CD4-positive, alpha-beta T cell treated with Interleukin-10 for 1 hour (primary cell): ENCODE data around the gene NPM1.

Experiments
- DNase-seq: peaks from one replicate; pipeline ENCODE4 v3.0.0-alpha.2; 2020

NPM1 gene

DNA sequence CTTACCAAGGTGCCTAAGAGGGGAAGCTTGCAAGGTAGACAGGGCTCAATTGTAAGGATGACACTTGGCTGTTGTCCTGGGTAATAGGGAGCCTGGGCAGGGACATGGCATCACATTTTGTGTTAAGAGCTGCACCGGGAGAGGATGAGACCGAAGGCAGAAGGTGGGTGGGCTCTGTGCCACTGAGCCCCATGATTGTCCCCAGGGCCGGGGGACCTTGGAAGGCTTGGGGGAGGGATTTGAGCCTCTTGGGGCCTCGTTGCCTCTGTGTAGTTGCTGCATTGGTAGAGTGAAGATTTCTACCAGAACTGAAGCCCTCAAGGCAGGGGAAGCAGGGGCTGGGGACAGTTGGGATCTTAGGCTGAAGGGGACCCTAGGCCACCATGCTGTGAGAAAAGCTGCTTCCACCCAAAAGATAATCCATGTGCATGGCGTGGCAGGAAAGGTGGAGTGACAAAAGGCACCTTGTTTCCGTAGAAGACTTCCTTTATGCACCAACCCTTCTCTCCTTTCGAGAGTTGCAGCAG lies 43.7 kb downstream of the NPM1 start:
- DNase-seq, result no peak

DNA sequence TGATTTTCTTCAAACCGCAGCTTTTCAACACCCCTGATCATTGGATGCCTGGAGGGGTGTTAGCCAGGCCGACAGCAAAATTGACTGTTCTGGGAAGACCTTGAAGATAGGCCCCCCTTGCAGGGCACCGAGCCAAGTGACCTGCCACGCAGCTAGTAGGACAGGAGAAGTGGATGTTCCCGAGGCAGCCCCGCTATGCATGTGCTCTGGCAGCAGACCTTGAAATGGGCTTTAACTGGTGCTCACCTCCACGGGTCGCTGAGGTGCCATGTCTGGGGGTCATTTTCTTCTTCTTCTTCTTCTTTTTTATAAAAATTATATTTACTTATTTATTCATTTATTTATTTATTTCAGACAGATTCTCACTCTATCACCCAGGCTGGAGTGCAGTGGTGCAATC lies 44.4 kb downstream of the NPM1 start:
- DNase-seq, result no peak

DNA sequence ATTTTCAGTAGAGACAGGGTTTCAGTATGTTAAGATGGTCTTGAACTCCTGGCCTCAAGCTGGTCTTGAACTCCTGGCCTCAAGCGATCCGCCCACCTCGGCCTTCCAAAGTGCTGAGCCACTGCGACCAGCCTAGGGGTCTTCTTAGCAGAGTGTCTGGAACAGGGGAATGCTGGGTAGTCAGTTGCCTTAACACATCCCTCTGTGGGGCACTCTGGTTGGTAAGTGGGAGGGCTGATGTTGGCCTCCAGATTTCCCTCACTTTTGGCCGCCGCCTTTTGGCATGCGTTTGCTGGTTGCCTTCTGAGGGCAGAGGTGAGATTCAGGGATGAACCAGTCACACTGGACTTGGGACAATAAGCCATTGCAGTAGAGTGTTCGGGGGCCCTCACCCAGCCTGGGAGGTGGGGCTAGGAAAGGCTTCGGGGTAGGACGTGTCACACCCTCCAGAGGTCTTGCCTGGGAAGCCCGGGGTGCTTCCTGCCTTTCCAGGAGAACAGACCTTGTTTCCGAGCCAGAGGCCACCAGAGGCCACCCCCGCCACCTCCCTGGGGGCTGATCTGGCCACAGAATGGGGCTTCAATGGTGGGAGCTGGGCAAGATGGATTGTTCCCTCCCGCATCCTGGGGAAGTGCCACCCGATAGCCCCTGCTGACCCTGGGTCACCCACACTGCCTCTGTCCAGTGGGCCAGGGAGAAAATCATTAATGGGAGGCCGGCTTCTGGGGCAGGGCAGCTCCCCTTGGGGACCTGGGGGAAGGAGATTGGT lies 45.1 kb downstream of the NPM1 start:
- DNase-seq, result no peak

DNA sequence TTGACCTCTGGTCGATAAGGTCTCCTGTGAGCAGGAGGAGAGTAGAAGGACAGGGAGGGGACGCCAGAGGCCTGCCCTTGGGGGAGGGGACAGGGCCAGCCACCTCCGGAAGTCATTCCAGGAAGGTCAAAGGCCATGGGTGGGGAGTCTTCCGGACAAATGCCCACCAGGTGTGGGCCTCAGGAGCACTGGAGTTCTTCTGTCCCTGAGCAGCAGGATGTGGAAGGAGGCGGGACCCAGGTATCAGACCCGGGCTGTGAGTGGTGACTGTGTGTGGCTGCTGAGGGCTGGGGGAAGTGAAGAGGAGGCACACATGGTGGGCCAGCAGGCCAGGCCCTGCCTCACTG lies 45.7 kb downstream of the NPM1 start:
- no peak for DNase-seq

DNA sequence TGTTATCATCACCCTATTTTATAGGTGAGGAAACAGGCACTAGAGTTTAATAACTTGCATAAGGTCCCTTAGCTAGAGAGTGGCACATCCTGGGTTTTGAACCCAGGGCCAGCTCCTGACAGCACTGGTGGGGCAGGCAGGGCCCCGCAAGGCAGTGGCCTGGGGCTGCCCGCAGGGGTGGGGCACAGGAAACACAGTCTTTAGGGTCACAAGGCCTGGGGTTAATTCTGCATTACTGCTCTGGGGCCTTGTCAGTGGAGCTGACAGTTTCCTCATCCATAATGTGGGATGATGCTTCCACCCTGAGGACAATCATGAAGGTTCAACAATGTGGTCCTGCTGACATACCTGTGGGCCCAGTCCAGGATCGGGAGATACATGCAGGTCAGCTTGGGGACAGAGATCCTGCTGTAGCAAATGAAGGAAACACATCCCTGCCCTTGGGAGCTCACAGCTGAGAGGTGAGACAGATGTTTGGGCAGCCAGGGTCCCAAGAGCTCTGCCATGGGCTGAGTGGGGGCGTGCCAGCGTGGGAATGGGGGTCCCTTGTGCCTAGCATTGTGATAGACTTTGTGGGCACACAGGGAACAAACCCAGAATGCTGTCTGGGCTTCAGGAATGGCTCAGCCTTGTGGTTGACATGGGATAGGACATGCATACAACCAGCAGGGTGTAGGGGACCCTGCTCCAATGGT lies 46.5 kb downstream of the NPM1 start:
- DNase-seq, result no peak

DNA sequence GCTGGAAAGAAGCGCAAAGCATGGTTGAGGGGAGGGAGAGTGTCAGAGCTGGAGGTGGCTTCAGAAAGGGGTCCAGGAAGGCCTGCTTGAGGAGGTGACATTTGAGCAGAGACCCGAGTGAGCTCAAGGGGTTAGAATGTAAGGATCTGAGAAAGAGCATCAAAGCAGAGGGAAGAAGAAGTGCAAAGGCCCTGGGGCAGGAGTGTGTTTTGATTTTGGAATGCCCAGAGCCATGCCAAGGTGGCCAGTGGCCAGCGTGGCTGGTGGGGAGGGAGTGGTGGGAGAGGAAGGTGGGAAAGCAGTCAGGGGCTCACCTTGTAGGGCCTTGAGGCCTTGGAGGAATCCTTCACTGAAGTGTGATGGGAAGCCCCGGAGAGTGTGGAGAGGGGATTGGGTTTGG lies 47.2 kb downstream of the NPM1 start:
- DNase-seq, result no peak

DNA sequence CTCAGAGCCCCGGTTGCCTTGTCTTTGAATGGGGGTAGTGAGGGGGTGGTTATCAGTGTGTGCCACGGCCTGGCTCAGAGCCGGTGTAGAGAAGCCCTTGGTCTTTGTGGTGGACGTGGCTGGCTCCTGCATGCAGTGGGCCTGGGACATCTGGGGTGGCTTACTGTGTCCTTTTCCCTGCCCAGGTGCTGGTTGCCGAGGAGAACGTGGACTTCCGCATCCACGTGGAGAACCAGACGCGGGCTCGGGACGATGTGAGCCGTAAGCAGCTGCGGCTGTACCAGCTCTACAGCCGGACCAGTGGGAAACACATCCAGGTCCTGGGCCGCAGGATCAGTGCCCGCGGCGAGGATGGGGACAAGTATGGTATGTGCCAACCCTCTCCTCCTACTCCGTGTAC lies 48.3 kb downstream of the NPM1 start:
- DNase-seq, result no peak

DNA sequence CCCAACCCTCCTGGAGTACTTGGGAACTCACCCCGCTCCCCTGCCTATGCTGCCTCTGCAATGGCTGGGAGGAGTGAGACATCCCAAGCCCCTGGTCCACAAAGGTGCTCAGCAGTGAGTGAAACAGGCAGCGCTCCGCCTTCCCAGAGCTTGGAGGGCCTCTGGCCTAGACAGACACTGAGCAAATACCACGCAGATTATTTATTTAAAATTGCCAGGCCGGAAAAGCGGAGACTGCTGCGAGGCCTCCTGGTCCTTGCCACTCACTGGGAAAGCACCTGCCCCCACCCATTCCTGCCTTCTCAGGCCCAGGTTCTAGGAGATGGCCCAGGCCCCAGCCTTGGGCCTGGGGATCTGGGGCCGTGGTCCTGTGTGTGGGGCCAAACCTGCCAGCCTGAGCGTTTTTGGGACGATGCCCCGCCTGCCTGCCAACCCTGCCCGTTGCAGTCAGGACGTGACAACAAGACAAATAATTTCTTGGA lies 49.2 kb downstream of the NPM1 start:
- no peak for DNase-seq

DNA sequence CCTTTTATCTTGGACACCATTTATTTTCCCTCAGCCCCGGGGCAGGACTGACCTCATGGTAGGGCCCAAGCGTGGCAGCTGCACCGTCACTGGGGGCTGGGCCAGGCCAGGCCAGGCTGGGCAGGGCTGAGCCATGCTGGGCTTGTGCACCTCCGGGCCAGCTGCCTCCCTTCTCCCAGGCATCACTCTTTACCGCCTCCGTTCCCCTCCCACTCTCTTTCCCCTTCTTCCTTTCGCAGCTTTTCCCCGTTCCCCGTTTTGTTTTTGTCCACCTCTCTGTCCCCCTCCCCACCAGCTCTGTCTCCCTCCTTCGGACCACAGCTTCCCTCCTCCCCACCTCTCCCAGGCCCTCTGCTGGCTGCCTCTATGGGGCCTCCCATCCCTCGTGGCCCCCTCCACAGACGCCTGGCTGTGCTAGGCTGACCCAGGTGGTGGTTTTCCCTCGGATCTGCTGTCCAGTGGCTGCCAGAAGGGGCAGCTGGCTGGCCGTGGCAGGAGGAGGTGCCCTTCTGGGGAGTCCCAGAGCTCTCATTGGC lies 49.7 kb downstream of the NPM1 start:
- DNase-seq, result no peak

DNA sequence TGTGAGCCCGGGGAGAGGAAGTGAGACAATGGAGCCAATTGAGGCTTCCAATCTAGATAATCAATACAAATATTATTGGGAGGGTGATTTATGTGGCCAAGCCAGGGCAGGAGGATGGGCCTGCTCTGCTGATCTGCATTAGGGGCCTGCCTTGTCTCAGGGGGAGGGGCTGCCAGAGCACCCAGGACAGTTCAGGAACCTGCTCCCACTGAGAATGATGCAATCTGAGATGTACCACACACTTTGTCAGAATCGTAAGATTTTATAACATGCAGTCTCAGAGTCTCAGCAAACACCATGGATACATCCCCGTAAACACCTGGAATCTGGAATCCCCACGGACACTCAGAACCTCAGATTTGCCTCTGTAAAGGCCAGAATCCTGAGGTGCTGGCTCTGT lies 51.1 kb downstream of the NPM1 start:
- no peak for DNase-seq

DNA sequence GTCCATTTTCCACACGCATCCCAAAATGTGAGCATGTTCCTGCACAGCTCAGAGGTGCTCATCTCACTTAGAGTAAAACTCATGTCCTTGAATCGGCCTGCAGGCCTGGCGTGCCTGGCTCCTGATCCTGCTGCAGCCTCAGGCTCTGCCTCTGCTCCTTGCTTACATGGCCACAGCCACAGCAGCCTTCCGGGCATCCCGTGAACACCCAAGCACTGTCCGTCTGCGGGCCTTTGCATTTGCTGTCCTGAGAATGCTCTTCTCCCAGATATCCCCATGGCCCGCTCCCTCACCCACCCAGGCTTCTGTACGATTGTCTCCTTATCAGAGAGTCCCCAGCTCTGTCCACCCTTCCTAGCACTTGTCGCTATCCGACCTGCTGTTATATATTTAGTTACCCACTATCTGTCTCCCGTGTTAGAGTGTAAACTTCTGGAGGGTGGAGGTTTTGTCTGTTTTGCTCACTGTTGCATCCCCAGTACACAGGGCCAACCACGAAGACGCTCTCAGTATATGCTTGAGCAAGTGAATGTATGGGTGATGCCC lies 53.7 kb downstream of the NPM1 start:
- no peak for DNase-seq

DNA sequence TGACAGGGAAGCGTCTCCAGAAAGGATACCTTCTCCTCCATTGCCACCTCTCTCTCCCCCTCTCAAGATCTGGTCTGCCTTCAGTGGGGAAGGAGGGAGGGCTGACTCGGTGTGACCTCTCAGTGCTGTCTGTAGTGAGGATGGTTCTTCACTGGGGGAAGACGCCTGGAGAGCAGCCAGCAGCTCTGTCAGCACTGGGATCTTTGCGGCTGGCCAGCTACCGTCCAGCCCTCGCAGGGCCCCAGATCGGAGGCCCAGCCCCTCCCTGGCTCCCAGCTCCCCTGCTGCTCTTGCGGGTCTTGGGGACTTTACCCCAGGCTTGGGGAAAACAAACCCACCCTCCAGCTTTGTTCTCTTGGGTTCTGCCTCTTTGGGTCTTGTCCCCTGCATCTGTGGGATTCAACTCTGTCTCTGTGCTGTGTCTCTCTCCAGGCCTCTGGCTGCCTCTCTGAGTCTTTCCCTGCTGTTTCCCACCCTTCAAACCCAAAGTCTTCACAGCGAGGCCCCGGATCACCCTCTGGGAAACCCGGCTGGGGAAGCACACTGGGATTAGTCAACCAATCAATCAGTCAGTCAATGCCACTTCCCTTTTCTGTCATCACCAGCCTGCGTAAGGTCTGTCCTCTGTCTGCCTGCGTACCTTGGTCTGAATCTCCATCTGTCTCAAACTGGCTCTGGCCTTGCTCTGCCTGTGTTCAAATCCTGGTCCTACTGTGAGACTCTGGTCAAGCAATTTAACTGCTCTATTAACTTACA lies 54.8 kb downstream of the NPM1 start:
- DNase-seq, result no peak

DNA sequence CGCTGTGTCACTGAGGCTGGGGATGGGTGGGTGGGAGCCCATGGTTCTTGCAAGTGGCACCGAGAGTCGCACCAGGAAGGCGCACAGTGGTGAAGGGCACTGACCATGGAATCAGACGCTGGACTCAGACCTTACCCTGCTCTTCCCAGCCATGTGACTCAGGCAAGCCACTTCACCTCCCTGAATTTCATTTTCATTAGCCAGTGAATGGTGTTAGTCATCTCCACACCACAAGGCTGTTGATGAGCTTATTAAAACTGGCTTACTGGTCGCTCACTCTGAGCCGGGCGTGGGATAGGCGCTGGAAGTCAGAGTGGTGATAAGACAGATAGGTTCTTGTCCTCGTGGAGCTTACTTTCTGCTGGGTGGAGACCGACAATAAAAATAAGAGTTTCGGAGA lies 56.9 kb downstream of the NPM1 start:
- DNase-seq, result no peak

DNA sequence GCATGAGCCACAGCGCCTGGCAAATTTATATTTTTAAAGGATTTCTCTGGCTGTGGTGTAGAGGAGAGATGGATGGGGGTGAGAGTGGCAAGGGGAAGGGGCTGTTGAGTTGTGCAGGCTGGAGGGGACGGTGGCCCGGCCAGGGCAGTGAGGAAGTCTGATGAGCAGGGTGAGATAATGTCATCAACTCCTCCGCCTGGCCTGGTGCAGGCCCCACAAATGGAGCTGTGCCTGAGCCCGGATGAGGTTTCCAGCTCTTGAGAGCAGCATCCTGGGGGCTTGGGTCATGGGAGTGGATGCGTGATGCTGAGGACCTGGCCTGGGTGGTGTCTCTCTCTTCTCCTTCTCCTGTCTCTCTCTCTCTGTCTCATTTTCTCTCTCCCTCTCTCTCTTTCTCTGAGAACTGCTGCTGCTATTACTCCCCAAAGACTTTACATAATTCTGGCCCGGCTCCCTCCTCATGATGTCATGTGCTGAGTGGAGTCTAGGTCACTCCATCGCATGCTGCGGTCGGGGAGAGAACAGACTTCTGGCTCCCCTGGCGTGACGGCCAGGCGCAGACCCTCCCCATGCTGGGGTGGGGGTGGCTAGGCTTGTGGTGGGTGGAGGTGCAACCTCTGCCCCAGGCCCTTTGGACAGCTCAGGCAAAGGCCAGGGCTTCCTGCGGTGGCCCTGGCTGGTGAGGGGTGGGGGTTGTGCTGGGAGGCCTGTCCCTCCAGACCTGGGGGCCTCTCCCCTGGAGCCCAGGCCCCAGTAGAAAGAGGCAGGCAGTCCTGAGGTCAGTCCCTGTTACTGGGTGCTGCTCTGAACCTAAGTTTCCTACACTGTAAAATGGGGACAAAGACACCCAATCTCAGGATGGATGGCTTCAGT lies 58.2 kb downstream of the NPM1 start:
- no peak for DNase-seq

DNA sequence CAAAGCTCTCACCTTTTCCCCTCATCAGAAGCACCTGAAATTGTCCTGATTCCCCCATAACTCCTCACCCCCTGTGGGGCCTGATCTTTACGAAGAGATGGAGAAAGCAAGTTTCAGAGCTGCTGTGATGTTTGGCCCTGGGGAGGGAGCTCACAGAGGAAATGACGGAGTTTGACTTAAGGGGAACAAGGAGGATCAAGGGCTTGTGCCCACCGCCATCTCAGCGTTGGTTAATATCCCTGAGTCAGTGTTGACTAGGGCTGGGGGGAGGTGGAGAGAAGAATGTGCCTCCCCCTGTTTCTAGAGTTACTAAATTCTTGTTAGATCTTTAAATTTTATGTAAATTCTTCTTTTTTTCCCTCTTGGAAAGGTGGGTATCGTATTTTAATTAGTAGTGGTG lies 59.6 kb downstream of the NPM1 start:
- DNase-seq, result no peak

DNA sequence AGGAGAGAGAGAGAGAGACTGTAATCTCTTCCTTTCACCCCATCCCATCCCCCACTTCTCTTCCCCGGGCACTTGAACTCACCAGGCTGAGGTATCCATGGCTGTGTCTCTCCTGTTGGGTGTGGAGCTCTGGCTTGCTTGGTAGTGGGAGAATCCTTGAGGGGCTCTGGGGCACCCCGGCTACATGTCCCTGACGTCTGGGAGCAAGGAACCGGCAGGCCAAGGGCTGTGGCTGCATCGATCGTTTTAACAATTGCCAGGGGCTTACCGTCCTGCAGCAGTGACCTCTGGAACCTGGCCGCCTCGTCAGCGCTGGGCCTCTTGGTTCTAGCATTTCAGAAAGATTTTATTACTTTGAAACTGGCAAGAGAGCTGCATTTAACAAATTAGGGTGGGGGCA lies 61.8 kb downstream of the NPM1 start:
- DNase-seq, result no peak

DNA sequence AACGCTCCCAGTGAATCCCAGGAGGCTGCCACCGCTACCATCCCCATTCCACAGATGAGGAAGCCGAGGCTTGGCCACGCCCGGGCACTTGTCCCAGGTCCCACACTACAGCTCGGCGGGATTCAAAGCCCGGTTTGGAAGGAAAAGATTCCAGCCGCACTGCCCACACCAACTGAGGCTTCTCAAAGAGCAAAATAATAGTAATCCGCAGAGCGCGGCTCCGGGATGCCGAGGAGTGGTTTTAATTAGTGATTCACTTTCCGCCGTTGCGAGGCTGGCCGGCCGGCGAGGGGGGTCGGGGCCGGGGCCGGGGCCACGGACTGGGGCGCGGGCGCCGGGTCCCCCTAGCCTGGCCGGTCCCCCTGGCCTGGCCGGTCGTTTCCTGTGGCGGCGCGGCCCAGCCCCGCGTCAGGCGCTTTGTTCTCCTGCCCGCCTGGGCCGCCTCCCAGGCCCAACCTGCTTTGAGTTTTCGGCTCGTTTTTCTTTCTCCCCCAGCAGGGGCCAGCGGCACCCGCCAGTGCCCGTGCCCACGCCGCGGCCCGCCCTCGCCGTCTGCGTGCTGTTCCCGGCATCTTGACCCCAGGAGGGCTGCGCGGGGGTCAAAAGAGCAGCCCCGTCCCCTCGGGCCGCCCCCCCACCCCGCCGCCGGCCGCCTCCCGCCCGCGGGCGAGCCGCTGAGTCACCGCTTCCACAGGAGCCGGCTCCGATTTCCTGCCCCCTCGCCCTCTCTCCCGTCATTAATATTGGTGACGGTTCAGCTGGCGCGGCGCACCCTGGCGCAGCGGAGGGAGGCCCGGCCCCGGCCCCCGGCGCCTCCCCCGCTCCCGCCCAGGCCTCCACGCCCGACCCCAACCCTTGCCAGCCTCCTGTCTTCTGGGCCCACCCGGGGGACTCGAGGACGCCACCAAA lies 63.0 kb downstream of the NPM1 start:
- DNase-seq, result no peak

DNA sequence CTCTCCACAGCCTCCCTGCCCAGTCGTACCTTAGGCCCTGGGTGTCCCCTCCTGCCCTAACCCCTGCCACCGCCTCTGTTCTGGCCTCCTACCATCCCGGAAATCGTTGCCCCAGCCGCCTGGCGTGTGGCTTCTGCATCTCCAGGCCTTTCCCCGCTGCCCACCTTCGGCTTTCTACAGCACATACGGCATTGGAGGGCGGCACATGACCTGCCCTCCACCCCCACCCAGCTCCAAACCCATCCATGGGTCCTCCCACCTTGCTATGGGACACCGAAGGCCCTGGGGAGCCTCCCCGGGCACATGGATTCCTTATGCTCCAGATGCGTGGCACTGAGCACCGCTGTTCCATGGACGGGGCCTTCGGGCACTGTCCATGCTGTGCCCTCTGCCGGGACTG lies 63.8 kb downstream of the NPM1 start:
- no peak for DNase-seq

DNA sequence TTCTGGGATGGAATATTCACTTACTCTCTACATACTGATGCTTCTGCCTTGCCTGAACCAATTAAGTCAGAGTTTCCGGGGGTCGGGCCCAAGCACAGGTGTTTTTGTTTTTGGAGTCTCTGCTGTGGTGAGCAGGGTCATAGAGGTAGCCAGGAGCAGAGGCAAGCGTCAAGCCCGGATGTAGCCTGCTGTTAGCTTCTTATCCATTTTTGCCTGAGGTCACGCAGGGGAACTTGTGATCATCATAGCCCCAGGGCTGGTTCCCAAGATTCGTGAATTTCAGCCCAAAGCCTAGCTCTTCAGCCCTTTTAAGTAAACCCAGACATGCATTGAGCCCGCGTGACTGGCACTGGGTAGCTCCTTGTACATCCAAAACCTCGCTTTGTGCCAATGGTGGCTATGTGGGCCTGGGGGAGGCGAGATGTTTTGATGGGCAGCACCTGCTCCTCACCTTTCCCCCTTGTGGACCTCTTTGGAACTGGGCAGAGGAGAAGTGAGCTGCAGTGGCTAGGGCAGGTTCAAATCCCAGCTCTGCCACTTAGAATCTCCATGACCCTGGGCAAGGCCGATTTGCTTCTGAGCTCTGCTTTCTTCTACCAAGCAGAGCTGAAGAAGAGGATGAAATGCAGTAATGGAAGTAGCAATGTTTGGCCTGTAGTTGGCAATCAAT lies 65.5 kb downstream of the NPM1 start:
- DNase-seq, result no peak

DNA sequence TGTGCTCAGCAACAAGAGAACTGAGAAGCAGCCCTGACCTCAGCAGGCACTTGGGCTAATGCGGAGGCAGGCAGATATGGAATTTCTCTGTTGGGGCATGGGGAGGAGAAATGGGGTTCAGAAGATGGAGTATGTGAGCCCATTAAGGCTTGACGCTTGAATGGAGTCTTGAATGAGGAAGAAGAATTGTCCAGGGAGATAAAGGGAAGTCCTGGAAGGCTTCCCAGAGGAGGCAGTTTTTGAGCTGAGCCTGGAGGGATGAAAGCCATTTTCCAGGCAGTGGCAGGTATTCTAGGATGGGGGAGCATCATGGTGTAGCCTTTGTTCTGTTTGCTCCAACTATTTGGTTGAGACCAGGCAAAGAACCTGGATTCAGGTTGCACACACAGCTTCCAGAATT lies 66.3 kb downstream of the NPM1 start:
- no peak for DNase-seq
